HUDEP-2 (cell line): ENCODE data around the gene BRCA2.
A peak's percentile ranks its signal among the peaks of the same experiment; 100 is the strongest.

Experiments
- DNase-seq, 76 experiments: peaks; one replicate each; lab custom pipeline; 2025; ENCODE audit not compliant: unreplicated experiment in 76 of 76; lab: John Stamatoyannopoulos, UW

The BRCA2 gene

GRCh38 chr13:32426191-32426989 lies 111.1 kb downstream of the BRCA2 start:
- peak in 42 of 76 experiments; percentile 4 to 61 (median 26) for DNase-seq

GRCh38 chr13:32426990-32427851 lies 111.9 kb downstream of the BRCA2 start:
- DNase-seq, result peak in 32 of 76 experiments; percentile 4 to 61 (median 27)

GRCh38 chr13:32427852-32428580 lies 112.7 kb downstream of the BRCA2 start, which contains the start of gene N4BP2L1:
Gene N4BP2L1, minus strand, starts transcription at chr13:32428130. Its CDS starts 48 bp downstream, at chr13:32428082.
- peak in 70 of 76 experiments; percentile 8 to 81 (median 55) for DNase-seq

- DNase-seq, result peak in 9 of 76 experiments; percentile 5 to 41 (median 16)
These were observed 113.5 kb downstream of the BRCA2 start for GRCh38 chr13:32428581-32429432.

GRCh38 chr13:32429433-32429909 lies 114.2 kb downstream of the BRCA2 start:
- no peak for DNase-seq

- DNase-seq, result no peak
These were observed 114.9 kb downstream of the BRCA2 start for GRCh38 chr13:32430018-32430747.

- peak in 7 of 76 experiments; percentile 2 to 15 (median 5) for DNase-seq
These were observed 116.1 kb downstream of the BRCA2 start for GRCh38 chr13:32431361-32431760.

GRCh38 chr13:32432856-32433255 lies 117.5 kb downstream of the BRCA2 start:
- DNase-seq, result no peak

GRCh38 chr13:32438871-32439270 lies 123.6 kb downstream of the BRCA2 start:
- DNase-seq, result no peak

GRCh38 chr13:32443111-32443510 lies 127.8 kb downstream of the BRCA2 start:
- peak in 35 of 76 experiments; percentile 2 to 52 (median 21) for DNase-seq

GRCh38 chr13:32445461-32445860 lies 130.2 kb downstream of the BRCA2 start:
- no peak for DNase-seq

GRCh38 chr13:32446220-32446619 lies 130.9 kb downstream of the BRCA2 start:
- no peak for DNase-seq

GRCh38 chr13:32446773-32447465 lies 131.6 kb downstream of the BRCA2 start:
- no peak for DNase-seq

GRCh38 chr13:32447894-32448623 lies 132.8 kb downstream of the BRCA2 start:
- DNase-seq, result no peak

GRCh38 chr13:32448972-32449371 lies 133.7 kb downstream of the BRCA2 start:
- no peak for DNase-seq
